GM04504 (cell line): ENCODE data around the gene BPGM.
A peak's percentile ranks its signal among the peaks of the same experiment; 100 is the strongest.

Experiments
- DNase-seq: peaks from one replicate; pipeline ENCODE4 v3.0.0-alpha.2; 2012; ENCODE audit warnings: low read depth

Gene BPGM

GRCh38 chr7:134646425-134647305, at the start of gene BPGM:
BPGM (plus strand) TSS chr7:134646853; CDS start chr7:134661508, 14,655 bp downstream.
- peak; percentile 100 for DNase-seq

GRCh38 chr7:134599371-134599770, 47.3 kb upstream of the BPGM start:
- no peak for DNase-seq

- DNase-seq, result no peak
Observed at GRCh38 chr7:134601459-134601858, 45.2 kb upstream of the BPGM start.

- DNase-seq, result no peak
Observed at GRCh38 chr7:134602881-134603451, 43.7 kb upstream of the BPGM start.

GRCh38 chr7:134605978-134606923, 40.4 kb upstream of the BPGM start:
- DNase-seq, result no peak

GRCh38 chr7:134611611-134612151, 35.0 kb upstream of the BPGM start:
- DNase-seq, result no peak

- no peak for DNase-seq
Observed at GRCh38 chr7:134612197-134612596, 34.5 kb upstream of the BPGM start.

GRCh38 chr7:134613623-134614347, 32.9 kb upstream of the BPGM start:
- DNase-seq, result peak; percentile 93

- DNase-seq, result no peak
Observed at GRCh38 chr7:134616611-134617010, 30.0 kb upstream of the BPGM start.

- DNase-seq, result peak; percentile 62
Observed at GRCh38 chr7:134618756-134619530, 27.7 kb upstream of the BPGM start.

- DNase-seq, result peak; percentile 82
Observed at GRCh38 chr7:134619627-134620331, 26.9 kb upstream of the BPGM start.

- no peak for DNase-seq
Observed at GRCh38 chr7:134622303-134622995, 24.2 kb upstream of the BPGM start.

GRCh38 chr7:134623193-134623592, 23.5 kb upstream of the BPGM start:
- DNase-seq, result no peak

- DNase-seq, result peak; percentile 74
Observed at GRCh38 chr7:134625550-134625949, 21.1 kb upstream of the BPGM start.

- no peak for DNase-seq
Observed at GRCh38 chr7:134627109-134627774, 19.4 kb upstream of the BPGM start.

GRCh38 chr7:134627775-134628153, 18.9 kb upstream of the BPGM start:
- DNase-seq, result no peak

- no peak for DNase-seq
Observed at GRCh38 chr7:134629445-134629844, 17.2 kb upstream of the BPGM start.

GRCh38 chr7:134630237-134630636, 16.4 kb upstream of the BPGM start:
- DNase-seq, result no peak

GRCh38 chr7:134630893-134631292, 15.8 kb upstream of the BPGM start:
- no peak for DNase-seq
